WTC11 (cell line): ENCODE data around the gene VTI1A. TPM values are rescaled to one million over a fixed set of nuclear protein-coding genes. Genes with fewer than 3 reads are reported as not detected.

Experiments used
- ATAC-seq: fragments of 200-7000 bp; cut with Tn5 transposase; 2 replicates; pipeline ENCODE4 v1.10.0; 2021; ENCODE audit warnings: mild to moderate bottlenecking, moderate library complexity
- CTCF ChIA-PET: fragments of 300-600 bp; sonication (Branson Sonifier 250); formaldehyde crosslinking; loops from one replicate; lab custom pipeline; 2021; ENCODE audit warnings: antibody characterized with exemption; lab: Charles Lee
- POLR2A ChIA-PET: fragments of 350-600 bp; sonication (Branson Sonifier 250); formaldehyde crosslinking; loops from one replicate; lab custom pipeline; 2021; ENCODE audit warnings: antibody characterized with exemption; lab: Charles Lee
- DNase-seq: peaks from one replicate; pipeline ENCODE4 v3.0.0; 2021; ENCODE audit warnings: low spot score
- H3K27ac Mint-ChIP-seq: 2 replicates; pipeline ENCODE4 v1.8.0; 2021; ENCODE audit warnings: mixed read lengths
- H3K27me3 Mint-ChIP-seq: 2 replicates; pipeline ENCODE4 v1.8.0; 2021; ENCODE audit warnings: low read depth, mild to moderate bottlenecking, moderate library complexity, mixed read lengths
- H3K36me3 Mint-ChIP-seq: 2 replicates; pipeline ENCODE4 v1.8.0; 2021; ENCODE audit warnings: mixed read lengths
- H3K4me1 Mint-ChIP-seq: 2 replicates; pipeline ENCODE4 v1.8.0; 2022; ENCODE audit warnings: mixed read lengths
- H3K4me3 Mint-ChIP-seq: 2 replicates; pipeline ENCODE4 v1.8.0; 2021; ENCODE audit warnings: mild to moderate bottlenecking, moderate library complexity, mixed read lengths
- H3K9me3 Mint-ChIP-seq: 2 replicates; pipeline ENCODE4 v1.8.0; 2021; ENCODE audit warnings: mixed read lengths
- AR ChIP-seq: fragments of 250-450 bp; sonication (Bioruptor Pico); IDR thresholded peaks from 2 replicates; pipeline ENCODE4 v1.9.0; 2021; ENCODE audit warnings: mild to moderate bottlenecking
- ATF2 ChIP-seq: sonication (generic); formaldehyde crosslinking; IDR thresholded peaks from 2 replicates; pipeline ENCODE4 v1.8.1; 2022; ENCODE audit warnings: low read depth, missing genetic modification reagents, borderline replicate concordance
- CREB1 ChIP-seq: sonication (generic); formaldehyde crosslinking; IDR thresholded peaks from 2 replicates; pipeline ENCODE4 v1.8.0; 2023; ENCODE audit warnings: mild to moderate bottlenecking, missing genetic modification reagents
- CREM ChIP-seq: sonication (generic); formaldehyde crosslinking; IDR thresholded peaks from 2 replicates; pipeline ENCODE4 v1.8.1; 2022; ENCODE audit warnings: mild to moderate bottlenecking, missing genetic modification reagents, moderate library complexity
- E2F4 ChIP-seq: sonication (generic); formaldehyde crosslinking; IDR thresholded peaks from 2 replicates; pipeline ENCODE4 v1.8.1; 2022; ENCODE audit warnings: low read depth, mild to moderate bottlenecking, moderate library complexity, missing genetic modification reagents, borderline replicate concordance
- FOXJ3 ChIP-seq: sonication (generic); formaldehyde crosslinking; IDR thresholded peaks from 2 replicates; pipeline ENCODE4 v1.9.0; 2021; ENCODE audit warnings: missing genetic modification reagents, mild to moderate bottlenecking, borderline replicate concordance
- FOXP1 ChIP-seq: sonication (generic); formaldehyde crosslinking; IDR thresholded peaks from 2 replicates; pipeline ENCODE4 v1.8.0; 2022; ENCODE audit warnings: missing genetic modification reagents, mild to moderate bottlenecking, moderate library complexity, borderline replicate concordance
- FOXP4 ChIP-seq: sonication (generic); formaldehyde crosslinking; IDR thresholded peaks from 2 replicates; pipeline ENCODE4 v1.8.0; 2022; ENCODE audit warnings: mild to moderate bottlenecking, missing genetic modification reagents
- GABPB1 ChIP-seq: sonication (generic); formaldehyde crosslinking; IDR thresholded peaks from 2 replicates; pipeline ENCODE4 v1.8.1; 2023; ENCODE audit warnings: mild to moderate bottlenecking, missing genetic modification reagents
- GRHL2 ChIP-seq: fragments of 250-450 bp; sonication (Bioruptor Pico); IDR thresholded peaks from 2 replicates; pipeline ENCODE4 v1.8.0; 2022; ENCODE audit warnings: mild to moderate bottlenecking, moderate library complexity; ENCODE audit not compliant: insufficient replicate concordance, severe bottlenecking
- HMGA2 ChIP-seq: fragments of 250-450 bp; sonication (Bioruptor Pico); IDR thresholded peaks from 2 replicates; pipeline ENCODE4 v1.4.0; 2021; ENCODE audit warnings: mild to moderate bottlenecking, moderate library complexity
- IRF2 ChIP-seq: sonication (generic); formaldehyde crosslinking; IDR thresholded peaks from 2 replicates; pipeline ENCODE4 v1.8.0; 2022; ENCODE audit warnings: low read depth, missing genetic modification reagents, borderline replicate concordance
- KAT7 ChIP-seq: sonication (generic); formaldehyde crosslinking; IDR thresholded peaks from 2 replicates; pipeline ENCODE4 v1.8.1; 2023; ENCODE audit warnings: missing genetic modification reagents, mild to moderate bottlenecking, borderline replicate concordance
- MAX ChIP-seq: sonication (generic); formaldehyde crosslinking; IDR thresholded peaks from 2 replicates; pipeline ENCODE4 v1.8.0; 2022; ENCODE audit warnings: mild to moderate bottlenecking, missing genetic modification reagents
- MYBL2 ChIP-seq: sonication (generic); formaldehyde crosslinking; IDR thresholded peaks from 2 replicates; pipeline ENCODE4 v1.8.1; 2023; ENCODE audit warnings: mild to moderate bottlenecking, moderate library complexity, missing genetic modification reagents
- NR3C1 ChIP-seq: sonication (generic); formaldehyde crosslinking; conservative IDR thresholded peaks from 2 replicates; pipeline ENCODE4 v1.8.1; 2023; ENCODE audit warnings: low read depth, mild to moderate bottlenecking, missing genetic modification reagents
- SP1 ChIP-seq: sonication (generic); formaldehyde crosslinking; conservative IDR thresholded peaks from 2 replicates; pipeline ENCODE4 v1.8.1; 2022; ENCODE audit warnings: missing genetic modification reagents
- ZBTB43 ChIP-seq: sonication (generic); formaldehyde crosslinking; IDR thresholded peaks from 2 replicates; pipeline ENCODE4 v1.8.1; 2023; ENCODE audit warnings: mild to moderate bottlenecking, missing genetic modification reagents
- ZNF219 ChIP-seq: sonication (generic); formaldehyde crosslinking; IDR thresholded peaks from 2 replicates; pipeline ENCODE4 v1.8.0; 2023; ENCODE audit warnings: missing genetic modification reagents, mild to moderate bottlenecking, borderline replicate concordance
- ZNF263 ChIP-seq: sonication (generic); formaldehyde crosslinking; IDR thresholded peaks from 2 replicates; pipeline ENCODE4 v1.8.1; 2022; ENCODE audit warnings: low read depth, mild to moderate bottlenecking, moderate library complexity, missing genetic modification reagents
- ZNF317 ChIP-seq: sonication (generic); formaldehyde crosslinking; IDR thresholded peaks from 2 replicates; pipeline ENCODE4 v1.8.1; 2023; ENCODE audit warnings: low read depth, mild to moderate bottlenecking, moderate library complexity, missing genetic modification reagents, borderline replicate concordance
- ZNF416 ChIP-seq: fragments of 250-450 bp; sonication (Bioruptor Pico); IDR thresholded peaks from 2 replicates; pipeline ENCODE4 v1.9.0; 2021; ENCODE audit warnings: mild to moderate bottlenecking, inconsistent platforms
- total RNA-seq: library from RNA; stranded (reverse); gene quantifications from 3 replicates; pipeline ENCODE4 v1.2.3, GENCODE V29; 2021

VTI1A gene
- total RNA-seq, 1 experiment from 2014 or later = 20.1 TPM

GRCh38 chr10:112649822-112650152 lies 202.8 kb downstream of the VTI1A start:
- H3K36me3 Mint-ChIP-seq = no peaks in the 10 kb centered on the region
- no peak for TF ChIP-seq GABPB1
- no peak for TF ChIP-seq ZNF317 (CRISPR knock-in tag)
- ChIA-PET CTCF (interaction anchor here (0.6 kb wide), 1 partner anchor 606 kb away, joined by 5 read pairs; no protein-coding TSS in a partner anchor), POLR2A (no interaction called here)
- 0 out of 2 replicates have a peak, but pooled peaks cover 3% of the 10 kb centered on the region for H3K9me3 Mint-ChIP-seq
- peaks cover 21% of the 10 kb centered on the region for H3K4me1 Mint-ChIP-seq
- no peaks in the 10 kb centered on the region for H3K27me3 Mint-ChIP-seq
- ATAC-seq = no peak
- H3K4me3 Mint-ChIP-seq = no peak overlapping the region
- no peak for DNase-seq
- no peak overlapping the region for H3K27ac Mint-ChIP-seq

GRCh38 chr10:112650588-112651030 lies 203.6 kb downstream of the VTI1A start:
- ChIA-PET POLR2A (no interaction called here), CTCF (no interaction called here)
- H3K4me3 Mint-ChIP-seq = no peak overlapping the region
- H3K27ac Mint-ChIP-seq = no peak overlapping the region
- DNase-seq = no peak
- H3K4me1 Mint-ChIP-seq = peaks cover 21% of the 10 kb centered on the region
- TF ChIP-seq GRHL2 (CRISPR knock-in tag) = no peak
- no peak for TF ChIP-seq MAX
- no peak for TF ChIP-seq MYBL2 (CRISPR knock-in tag)
- TF ChIP-seq NR3C1 (CRISPR knock-in tag) = no peak
- TF ChIP-seq ZNF219 (CRISPR knock-in tag) = no peak
- TF ChIP-seq HMGA2 (CRISPR knock-in tag) = no peak
- TF ChIP-seq ZNF263 (CRISPR knock-in tag) = no peak
- no peak for TF ChIP-seq CREM (CRISPR knock-in tag)
- TF ChIP-seq ATF2 (CRISPR knock-in tag) = no peak
- no peak for TF ChIP-seq IRF2 (CRISPR knock-in tag)
- TF ChIP-seq ZNF416 (CRISPR knock-in tag) = no peak
- TF ChIP-seq ZBTB43 (CRISPR knock-in tag) = no peak
- TF ChIP-seq CREB1 (CRISPR knock-in tag) = no peak
- TF ChIP-seq FOXP1 (CRISPR knock-in tag) = no peak
- TF ChIP-seq KAT7 (CRISPR knock-in tag) = no peak
- TF ChIP-seq FOXJ3 (CRISPR knock-in tag) = no peak
- TF ChIP-seq FOXP4 = no peak
- no peak for TF ChIP-seq SP1 (CRISPR knock-in tag)
- no peak for TF ChIP-seq AR
- TF ChIP-seq E2F4 (CRISPR knock-in tag) = no peak
- TF ChIP-seq, all 79 proteins: peak for 0
- 0 out of 2 replicates have a peak, but pooled peaks cover 4% of the 10 kb centered on the region for H3K9me3 Mint-ChIP-seq
- no peak for ATAC-seq
- no peaks in the 10 kb centered on the region for H3K27me3 Mint-ChIP-seq
- no peaks in the 10 kb centered on the region for H3K36me3 Mint-ChIP-seq
